Right lobe of liver (tissue), 6 donors: ENCODE measurements around the gene ARSG. TPM values are rescaled to one million over a fixed set of nuclear protein-coding genes. Genes with fewer than 3 reads are reported as not detected.

Experiments used
- ATAC-seq, 4 donors: fragments of 200-7000 bp; cut with Tn5 transposase; one replicate each; pipeline ENCODE4 v1.9.1; 2020; ENCODE audit warnings: mild to moderate bottlenecking in 4 of 4, moderate library complexity in 4 of 4
- DNase-seq, 3 donors: peaks; one replicate each; pipeline ENCODE4 v3.0.0-alpha.2; 2020
- H3K27ac ChIP-seq, 3 donors: fragments of 200-600 bp; one replicate each; pipeline ENCODE4 v1.8.0; 2022
- H3K27me3 ChIP-seq, 2 donors: fragments of 200-600 bp; one replicate each; pipeline ENCODE4 v1.8.0; 2022
- H3K36me3 ChIP-seq, 4 donors: fragments of 200-600 bp; sonication (generic) in 1 of 4; one replicate each; pipeline versions ENCODE4 v1.5.1 to v1.8.0; 2017 to 2022; ENCODE audit warnings: control low read depth in 1 of 4
- H3K4me1 ChIP-seq, 4 donors: fragments of 200-600 bp; sonication (generic) in 1 of 4; one replicate each; pipeline versions ENCODE4 v1.5.1 to v1.8.0; 2017 to 2022; ENCODE audit warnings: control low read depth in 1 of 4
- H3K4me3 ChIP-seq, 3 donors: fragments of 200-600 bp; one replicate each; pipeline ENCODE4 v1.8.0; 2022
- H3K9me3 ChIP-seq, 4 donors: fragments of 200-600 bp; sonication (generic) in 1 of 4; one replicate each; pipeline versions ENCODE4 v1.5.1 to v1.8.0; 2017 to 2022; ENCODE audit warnings: control low read depth in 1 of 4
- POLR2A ChIP-seq: fragments of 450-650 bp; IDR thresholded peaks from one replicate; pipeline ENCODE4 v1.6.1; 2017; ENCODE audit warnings: antibody characterized with exemption, mild to moderate bottlenecking
- WGBS: methylation state at CpG from one replicate; pipeline ENCODE4 v1.1.6; 2018; ENCODE audit warnings: low coverage, low lambda C conversion rate; ENCODE audit not compliant: insufficient coverage; ENCODE audit errors: missing lambda C conversion rate; 5-methylcytosine and 5-hydroxymethylcytosine counted together
- intact Hi-C, 2 donors: fragments of 100-400 bp; cut with DNase I; formaldehyde crosslinking; loops; one replicate each; pipeline versions ENCODE4 v1.11.2 to v1.14.1; 2022
- total RNA-seq, 6 experiments: library from RNA; depleted of rRNA in 2 of 6; stranded (reverse); fragments of >200 nt in 2 of 6; fragmentation: NEBNext Ultra II Directional in 3 of 6; extraction: Animal tissue kit (Norgen Biotek cat#: 25700) in 3 of 6; gene quantifications; one replicate each; pipeline versions ENCODE4 v1.1.0 to v1.2.4, GENCODE V29; 2016 to 2023
- TF ChIP-seq, protein P1 (sequence below), 4 donors: fragments of 200-600 bp in 3 of 4; fragments of 450-650 bp in 1 of 4; IDR thresholded peaks; one replicate each; pipeline versions ENCODE4 v1.5.1 to v1.8.0; 2016 to 2022; ENCODE audit warnings: antibody characterized with exemption in 4 of 4, mild to moderate bottlenecking in 2 of 4
- donor health status: DM: no; HTN: yes; CAD: no.
- donor health status: DM: no; HTN: no; CAD: no.
- donor health status: DM: no; HTN: no; CAD: no.
- donor health status: DM: no; HTN: yes; CAD: no.
- donor health status: DM: no; HTN: yes; CAD: no.

The ARSG gene
- total RNA-seq, 6 experiments from 2014 or later = 1.2 to 3.3 (median 2.5) TPM

DNA sequence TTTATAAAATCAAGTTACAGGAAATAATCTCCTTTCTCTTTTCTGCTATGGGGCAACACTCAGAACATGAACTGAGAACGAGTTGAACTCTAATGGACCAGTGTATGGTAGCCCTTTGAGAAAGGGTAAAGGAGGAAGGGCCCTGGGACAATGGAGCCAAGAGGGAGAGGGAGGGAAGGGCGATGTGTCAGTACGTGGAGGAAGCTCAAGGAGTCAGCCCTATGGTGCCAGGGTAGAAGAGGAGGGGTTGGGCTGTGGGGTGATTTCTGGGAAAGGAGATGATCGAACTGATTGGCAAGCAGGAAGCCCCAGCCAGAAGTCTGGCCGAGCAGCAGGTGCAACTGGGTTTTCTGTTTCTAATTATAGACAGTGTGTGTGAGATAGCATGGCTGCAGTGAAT lies 170.3 kb downstream of the ARSG start:
- TF ChIP-seq, protein P1, sequence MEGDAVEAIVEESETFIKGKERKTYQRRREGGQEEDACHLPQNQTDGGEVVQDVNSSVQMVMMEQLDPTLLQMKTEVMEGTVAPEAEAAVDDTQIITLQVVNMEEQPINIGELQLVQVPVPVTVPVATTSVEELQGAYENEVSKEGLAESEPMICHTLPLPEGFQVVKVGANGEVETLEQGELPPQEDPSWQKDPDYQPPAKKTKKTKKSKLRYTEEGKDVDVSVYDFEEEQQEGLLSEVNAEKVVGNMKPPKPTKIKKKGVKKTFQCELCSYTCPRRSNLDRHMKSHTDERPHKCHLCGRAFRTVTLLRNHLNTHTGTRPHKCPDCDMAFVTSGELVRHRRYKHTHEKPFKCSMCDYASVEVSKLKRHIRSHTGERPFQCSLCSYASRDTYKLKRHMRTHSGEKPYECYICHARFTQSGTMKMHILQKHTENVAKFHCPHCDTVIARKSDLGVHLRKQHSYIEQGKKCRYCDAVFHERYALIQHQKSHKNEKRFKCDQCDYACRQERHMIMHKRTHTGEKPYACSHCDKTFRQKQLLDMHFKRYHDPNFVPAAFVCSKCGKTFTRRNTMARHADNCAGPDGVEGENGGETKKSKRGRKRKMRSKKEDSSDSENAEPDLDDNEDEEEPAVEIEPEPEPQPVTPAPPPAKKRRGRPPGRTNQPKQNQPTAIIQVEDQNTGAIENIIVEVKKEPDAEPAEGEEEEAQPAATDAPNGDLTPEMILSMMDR (IDR thresholded peaks at IDR 0.05) = no peak
- TF ChIP-seq POLR2A = no peak
- peaks cover 0 to 23% (median 2%) of the 10 kb centered on the region in 4 donors for H3K4me1 ChIP-seq
- 32% methylated on average over 5 of the region's 5 CpGs for WGBS
- H3K9me3 ChIP-seq = no peaks in the 10 kb centered on the region
- no peak overlapping the region for H3K4me3 ChIP-seq
- intact Hi-C loops = loop anchor here (10.0 kb wide), 2 partner anchors 197 to 287 kb away; no protein-coding TSS in a partner anchor
- no peak overlapping the region for H3K27ac ChIP-seq
- H3K27me3 ChIP-seq = no peaks in the 10 kb centered on the region
- DNase-seq (no peak), ATAC-seq (no peak)
- H3K36me3 ChIP-seq = no peaks in the 10 kb centered on the region

DNA sequence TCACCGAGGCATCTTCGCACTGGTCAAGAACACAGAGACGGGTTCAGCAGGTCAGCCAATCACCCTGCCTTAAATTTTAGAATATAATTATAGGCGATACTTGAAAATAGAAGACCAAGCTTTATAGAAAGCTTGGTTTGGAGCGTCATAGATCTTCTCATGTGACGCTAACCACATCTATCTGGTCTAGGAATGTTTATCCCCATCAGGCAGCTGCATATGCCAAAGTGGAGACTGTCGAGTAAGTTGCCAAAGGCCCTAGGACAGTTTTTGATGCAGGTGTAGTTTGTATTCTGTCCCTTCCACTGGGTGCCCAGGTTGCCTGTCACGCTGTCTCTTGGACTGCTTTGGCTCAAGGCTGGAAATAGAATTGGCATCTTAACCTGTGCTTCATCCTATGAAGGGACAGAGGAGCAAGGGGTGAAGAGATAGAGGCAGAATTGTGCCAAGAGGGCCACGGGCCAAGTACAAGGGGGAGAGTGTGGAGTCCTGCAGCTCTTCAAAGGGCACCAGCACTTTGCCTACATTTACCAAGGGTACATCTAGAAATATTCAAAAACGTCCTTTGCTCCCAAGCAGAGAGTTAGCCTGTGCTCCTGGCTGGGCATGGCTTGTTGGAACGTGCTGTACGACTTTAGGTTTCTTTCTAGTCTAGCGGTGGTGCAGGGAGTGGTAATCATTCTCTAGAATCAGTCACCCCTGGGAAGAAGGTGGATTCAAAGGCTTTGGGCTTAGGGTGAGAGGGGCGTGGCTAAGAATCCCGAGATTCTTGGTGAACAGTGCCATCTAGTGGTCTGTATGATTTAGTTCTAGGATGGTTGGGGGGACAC lies 171.3 kb downstream of the ARSG start:
- Histone ChIP-seq H3K36me3 (no peaks in the 10 kb centered on the region), H3K4me3 (no peak overlapping the region), H3K9me3 (no peaks in the 10 kb centered on the region), H3K27me3 (no peaks in the 10 kb centered on the region), H3K4me1 (peaks cover 0 to 21% (median 2%) of the 10 kb centered on the region in 4 donors), H3K27ac (no peak overlapping the region)
- DNase-seq = peak in 2 of 3 donors; percentile 32 to 76
- ATAC-seq = peak; percentile 85 to 90 (median 86)
- no peak for TF ChIP-seq POLR2A
- TF ChIP-seq, protein P1 (IDR thresholded peaks at IDR 0.05) = peak; percentile 72 to 79 (median 74)
- intact Hi-C loops = loop anchor here (10.0 kb wide), 2 partner anchors 198 to 288 kb away; no protein-coding TSS in a partner anchor
- WGBS = 35% methylated on average over 14 of the region's 15 CpGs

DNA sequence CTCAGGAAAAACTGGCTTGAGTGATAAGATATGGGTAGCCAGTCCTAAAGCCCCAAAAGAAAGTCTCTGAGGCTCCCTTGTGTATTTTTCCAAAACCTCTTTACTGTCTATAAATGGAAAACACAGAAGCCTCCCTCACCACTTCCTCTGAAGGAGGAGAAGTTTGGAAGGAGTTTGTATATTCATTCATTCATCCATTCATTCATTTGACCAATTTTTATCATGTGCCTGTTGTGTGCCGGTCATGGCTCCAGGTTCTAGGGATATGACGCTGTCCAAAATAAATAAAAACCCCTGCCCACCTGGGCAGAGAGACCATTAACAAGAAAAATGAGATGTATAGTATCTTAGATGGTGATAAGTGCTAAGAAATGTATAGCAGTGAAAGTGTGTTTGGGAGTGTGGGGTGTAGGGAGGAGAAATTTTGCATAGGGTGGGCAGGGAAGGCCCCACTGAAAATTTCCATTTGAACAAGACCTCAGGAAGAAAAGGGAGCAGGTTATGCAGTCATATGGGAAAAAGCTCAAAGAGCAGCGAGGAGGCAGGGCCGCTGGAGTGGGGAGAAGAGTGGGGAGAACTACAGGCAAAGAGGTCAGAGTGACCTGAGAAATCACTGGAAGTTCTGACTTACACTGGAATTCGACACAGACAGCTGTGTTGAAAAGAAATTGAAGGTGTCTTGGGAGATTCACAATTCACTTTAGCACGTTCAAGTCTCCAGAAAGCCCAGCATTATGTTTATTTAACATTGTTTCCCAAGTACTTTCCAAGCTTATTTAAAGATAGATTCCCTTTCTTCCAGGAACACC lies 172.1 kb downstream of the ARSG start:
- Histone ChIP-seq H3K36me3 (no peaks in the 10 kb centered on the region), H3K27me3 (no peaks in the 10 kb centered on the region), H3K27ac (no peak overlapping the region), H3K4me3 (no peak overlapping the region), H3K4me1 (peaks cover 0 to 20% (median 2%) of the 10 kb centered on the region in 4 donors), H3K9me3 (no peaks in the 10 kb centered on the region)
- ATAC-seq (no peak), DNase-seq (no peak)
- WGBS = 20% methylated on average over 4 of the region's 6 CpGs
- TF ChIP-seq, protein P1 (IDR thresholded peaks at IDR 0.05) = peak in 1 of 4 donors; percentile 3
- no peak for TF ChIP-seq POLR2A
- intact Hi-C loops = loop anchor here (10.0 kb wide), 2 partner anchors 199 to 289 kb away; no protein-coding TSS in a partner anchor

DNA sequence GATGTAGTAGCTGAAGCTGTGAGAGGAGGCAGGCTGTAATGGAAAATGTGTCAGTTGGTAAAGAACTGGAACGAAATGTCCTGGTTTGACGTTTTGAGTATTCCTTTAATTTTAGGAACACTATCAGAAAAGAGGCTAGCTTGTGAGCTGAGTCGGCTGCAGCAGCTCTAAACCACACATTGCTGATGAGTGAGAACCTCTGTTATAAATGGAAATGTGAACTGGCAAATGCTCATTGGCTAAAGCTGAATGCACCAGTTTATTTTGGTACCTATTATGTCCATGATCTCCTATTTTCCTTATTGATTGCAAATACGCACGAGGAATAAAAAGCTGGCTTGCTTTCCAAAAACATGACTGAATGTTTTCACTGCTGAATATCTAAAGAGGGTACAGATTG lies 177.0 kb downstream of the ARSG start:
- TF ChIP-seq, protein P1 (IDR thresholded peaks at IDR 0.05) = no peak
- TF ChIP-seq POLR2A = no peak
- Histone ChIP-seq H3K27ac (no peak overlapping the region), H3K36me3 (no peaks in the 10 kb centered on the region), H3K4me1 (no peaks in the 10 kb centered on the region), H3K9me3 (no peaks in the 10 kb centered on the region), H3K4me3 (no peak overlapping the region), H3K27me3 (no peaks in the 10 kb centered on the region)
- DNase-seq = no peak
- no peak for ATAC-seq
- intact Hi-C loops = loop anchor here (10.0 kb wide), 2 partner anchors 204 to 294 kb away; no protein-coding TSS in a partner anchor
- WGBS = 32% methylated on average over 4 of the region's 5 CpGs
